ENCODE measurements around the gene ZMYND10. TPM values are rescaled to one million over a fixed set of nuclear protein-coding genes. Genes with fewer than 3 reads are reported as not detected.

ZMYND10 gene
- total and polyA plus RNA-seq, 2 donors (not counting 3 experiments of a cell fraction or from before 2014, with no cell fraction given), result 0.25 to 0.38 TPM

- ChIA-PET POLR2A (no interaction called here), CTCF (no interaction called here)
- intact Hi-C loops (cut with micrococcal nuclease) (no loop called here), dilution Hi-C loops (cut with MboI; ENCODE audit: extremely low pct_ligation_motif_present, low sequenced_read_pairs) (no loop called here)
- no peaks in the 10 kb centered on the region for H3K9me3 ChIP-seq (replicated peaks; ENCODE audit: control insufficient read depth, insufficient read depth, low read length)
- H3K9ac ChIP-seq (replicated peaks; ENCODE audit: extremely low read depth, insufficient read depth, low read length), result no peak overlapping the region
- DNase-seq (ENCODE audit: low read depth, low spot score) (no peak), FAIRE-seq (no peak)
- H3K27me3 ChIP-seq (ENCODE audit: control insufficient read depth in 2 of 2, insufficient read depth in 2 of 2, low read length in 2 of 2), result no peaks in the 10 kb centered on the region
- no peaks in the 10 kb centered on the region for H3K9me1 ChIP-seq (replicated peaks; ENCODE audit: control insufficient read depth, extremely low read depth, insufficient read depth, low read length)
- no peak overlapping the region for H3K4me3 ChIP-seq (replicated peaks in 1 of 3; ENCODE audit: insufficient read depth in 1 of 3, low read depth in 1 of 3, low read length in 3 of 3)
- peaks cover 41% of the 10 kb centered on the region for H3K4me1 ChIP-seq (ENCODE audit: control insufficient read depth, extremely low read depth, insufficient read depth, low read length)
- no peak for TF ChIP-seq MAX (IDR thresholded peaks at IDR 0.05; ENCODE audit: insufficient read depth, insufficient read length)
- TF ChIP-seq MYC (IDR thresholded peaks at IDR 0.05; ENCODE audit: low read depth, low read length), result no peak
- TF ChIP-seq EZH2 (IDR thresholded peaks at IDR 0.05; ENCODE audit: borderline replicate concordance, low read depth, low read length, severe bottlenecking), result no peak
- no peak for TF ChIP-seq CTCF (IDR thresholded peaks at IDR 0.05; ENCODE audit: extremely low read depth in 1 of 2, insufficient read depth in 1 of 2, low read depth in 1 of 2, low read length in 2 of 2)
- no peak for TF ChIP-seq FOS (IDR thresholded peaks at IDR 0.05; ENCODE audit: borderline replicate concordance, insufficient read depth, low read length)
- TF ChIP-seq POLR2AphosphoS5 (IDR thresholded peaks at IDR 0.05; ENCODE audit: insufficient read depth, low read depth, low read length), result no peak
- no peak for TF ChIP-seq GATA2 (IDR thresholded peaks at IDR 0.05; ENCODE audit: insufficient read depth, insufficient read length, low read depth, low read length)
- no peak for TF ChIP-seq POLR2A (IDR thresholded peaks at IDR 0.05; ENCODE audit: low read depth, low read length)
- TF ChIP-seq JUN (IDR thresholded peaks at IDR 0.05; ENCODE audit: borderline replicate concordance, insufficient read depth, insufficient read length, low read depth), result no peak
- H3K4me2 ChIP-seq (ENCODE audit: insufficient read depth, low read length), result no peak overlapping the region
- peaks cover 66% of the 10 kb centered on the region for H3K79me2 ChIP-seq (ENCODE audit: control insufficient read depth, insufficient read depth, low read length)
- peaks cover 20 to 29% of the 10 kb centered on the region in 2 experiments for H3K36me3 ChIP-seq (ENCODE audit: control insufficient read depth in 2 of 2, extremely low read depth in 1 of 2, insufficient read depth in 2 of 2, low read length in 2 of 2)
- H3K27ac ChIP-seq (ENCODE audit: insufficient read depth, low read depth, low read length), result no peak overlapping the region
- no peak overlapping the region for H2AFZ ChIP-seq (ENCODE audit: low read depth, low read length)
- no peaks in the 10 kb centered on the region for H4K20me1 ChIP-seq (replicated peaks; ENCODE audit: control insufficient read depth, extremely low read depth, insufficient read depth, low read length)
- no TSS peak for BruUV-seq (replicated peaks)
Measured at GRCh38 chr3:50331364-50331907, 14.1 kb downstream of the ZMYND10 start.

All from endothelial cell of umbilical vein (primary cell).